H7 (cell line): ENCODE measurements around the gene DENND1A. TPM values are rescaled to one million over a fixed set of nuclear protein-coding genes. Genes with fewer than 3 reads are reported as not detected.

ENCODE experiments used
- DNase-seq: peaks from one replicate; pipeline ENCODE4 v3.0.0; 2012
- H3K27me3 ChIP-seq: 2 replicates; pipeline ENCODE4 v1.6.0; 2011; ENCODE audit warnings: mild to moderate bottlenecking, low read length; ENCODE audit not compliant: control insufficient read depth, insufficient read depth
- H3K36me3 ChIP-seq: replicated peaks from 2 replicates; pipeline ENCODE4 v1.5.1; 2011; ENCODE audit warnings: low read length; ENCODE audit not compliant: control insufficient read depth, insufficient read depth
- H3K4me3 ChIP-seq: 2 replicates; pipeline ENCODE4 v1.5.1; 2011; ENCODE audit warnings: low read depth, mild to moderate bottlenecking, control low read depth, low read length, moderate library complexity; ENCODE audit not compliant: insufficient read depth
- total RNA-seq: library from RNA; depleted of rRNA; stranded (reverse); fragments of >200 nt; shearing (Covaris generic); gene quantifications from 2 replicates; pipeline ENCODE4 v1.2.3, GENCODE V29; 2014

DENND1A gene
- total RNA-seq, 1 experiment from 2014 or later = 10.9 TPM

DNA sequence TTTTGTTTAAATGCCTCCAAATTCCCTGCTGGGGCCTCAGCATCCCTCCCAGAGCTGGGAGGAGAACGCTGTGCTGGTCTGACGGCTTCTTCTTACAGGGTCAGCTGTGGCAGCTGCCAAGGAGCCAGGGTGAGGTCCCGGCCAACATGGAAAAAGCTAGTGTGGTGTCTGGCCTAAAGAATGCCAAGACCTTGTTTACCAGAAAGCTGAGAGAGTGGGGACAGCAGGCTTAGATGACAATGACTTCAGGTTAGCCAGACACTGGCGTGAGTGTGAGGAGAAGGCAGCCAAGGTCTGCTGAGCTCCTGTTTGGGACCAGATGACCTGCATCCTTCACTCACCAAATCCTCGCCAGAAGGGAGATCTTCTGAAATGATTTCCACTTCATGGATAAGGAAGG, 461.4 kb downstream of the DENND1A start:
- no peaks in the 10 kb centered on the region for H3K27me3 ChIP-seq
- no peaks in the 10 kb centered on the region for H3K36me3 ChIP-seq
- H3K4me3 ChIP-seq = no peak overlapping the region
- no peak for DNase-seq

DNA sequence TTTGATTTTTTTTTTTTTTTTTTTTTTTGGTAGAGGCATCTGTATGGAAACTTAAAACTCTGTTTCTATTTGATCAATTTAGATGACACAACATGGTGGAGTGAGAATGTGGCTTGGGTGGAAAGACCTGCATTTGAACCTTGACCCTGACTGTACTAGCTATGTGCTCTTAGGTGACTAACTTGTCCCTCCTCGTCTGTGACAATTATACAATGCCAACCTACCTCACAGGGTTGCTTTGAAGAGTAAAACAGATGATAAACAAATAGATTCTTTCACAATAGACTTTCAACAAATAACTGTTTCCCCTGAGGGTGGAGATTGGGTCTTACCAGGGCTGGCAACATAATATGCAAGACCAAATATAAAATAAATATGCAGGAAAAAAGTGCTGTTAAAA, 464.6 kb downstream of the DENND1A start:
- no peak for DNase-seq
- H3K27me3 ChIP-seq = no peaks in the 10 kb centered on the region
- H3K36me3 ChIP-seq = no peaks in the 10 kb centered on the region
- H3K4me3 ChIP-seq = no peak overlapping the region

DNA sequence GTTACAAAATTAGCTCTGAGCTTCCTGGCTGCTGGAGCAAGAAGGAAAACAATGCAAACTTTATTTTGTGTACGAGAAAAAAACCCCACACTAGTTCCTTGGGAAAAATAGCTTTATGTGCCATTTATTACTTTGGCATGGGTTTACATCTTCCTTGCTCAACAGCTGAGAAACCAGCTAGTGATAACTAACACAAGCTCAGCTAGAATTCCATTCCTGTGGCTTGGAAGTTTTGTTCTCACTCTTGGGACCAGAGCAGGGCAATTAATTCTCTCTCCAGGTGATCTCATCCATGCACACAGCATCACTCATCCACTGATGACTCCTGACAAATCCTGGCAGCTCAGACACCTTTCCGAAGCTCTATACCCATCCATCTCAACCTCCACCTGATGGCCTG, 469.8 kb downstream of the DENND1A start:
- no peak for DNase-seq
- no peaks in the 10 kb centered on the region for H3K36me3 ChIP-seq
- H3K4me3 ChIP-seq = no peak overlapping the region
- no peaks in the 10 kb centered on the region for H3K27me3 ChIP-seq

DNA sequence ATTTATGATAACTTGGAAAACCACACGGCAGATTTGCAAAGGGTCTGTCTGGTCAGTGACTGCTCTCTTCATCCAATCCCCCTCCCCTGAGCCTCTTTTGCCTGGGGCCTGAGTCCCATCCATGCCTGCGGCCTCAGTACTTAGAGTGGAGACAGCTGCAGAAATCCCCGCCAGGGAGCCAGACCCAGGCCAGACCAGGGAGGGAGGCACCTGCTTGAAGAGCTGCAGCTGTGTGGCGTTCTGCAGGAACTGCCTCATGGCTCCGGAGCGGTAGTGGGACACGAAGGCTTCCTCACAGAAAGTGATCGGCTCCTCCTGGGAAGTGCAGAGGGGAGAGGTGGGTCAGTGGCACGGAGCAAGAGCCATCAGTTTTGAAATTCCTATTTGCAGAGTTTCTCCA, 472.3 kb downstream of the DENND1A start:
- H3K4me3 ChIP-seq = no peak overlapping the region
- H3K27me3 ChIP-seq = no peaks in the 10 kb centered on the region
- H3K36me3 ChIP-seq = no peaks in the 10 kb centered on the region
- DNase-seq = no peak

DNA sequence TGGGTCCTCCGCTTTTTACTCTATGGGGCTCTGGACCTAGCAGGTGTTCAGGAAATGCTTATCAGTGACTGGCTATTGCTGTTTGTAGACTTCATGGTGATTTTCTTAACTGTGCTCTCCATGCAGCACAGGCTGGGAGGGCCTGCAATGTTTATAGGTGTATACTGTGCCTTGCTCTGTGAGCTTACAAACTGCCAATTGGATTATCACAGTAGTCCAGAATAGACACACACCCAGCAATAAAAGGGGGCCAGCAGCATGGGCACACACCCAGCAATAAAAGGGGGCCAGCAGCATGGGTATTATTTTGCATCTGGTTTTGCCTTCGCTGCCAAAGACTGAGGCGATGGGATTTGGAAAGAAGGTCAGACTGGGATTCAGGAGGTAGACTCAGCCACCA, 473.9 kb downstream of the DENND1A start:
- H3K36me3 ChIP-seq = no peaks in the 10 kb centered on the region
- H3K4me3 ChIP-seq = no peak overlapping the region
- no peak for DNase-seq
- no peaks in the 10 kb centered on the region for H3K27me3 ChIP-seq

DNA sequence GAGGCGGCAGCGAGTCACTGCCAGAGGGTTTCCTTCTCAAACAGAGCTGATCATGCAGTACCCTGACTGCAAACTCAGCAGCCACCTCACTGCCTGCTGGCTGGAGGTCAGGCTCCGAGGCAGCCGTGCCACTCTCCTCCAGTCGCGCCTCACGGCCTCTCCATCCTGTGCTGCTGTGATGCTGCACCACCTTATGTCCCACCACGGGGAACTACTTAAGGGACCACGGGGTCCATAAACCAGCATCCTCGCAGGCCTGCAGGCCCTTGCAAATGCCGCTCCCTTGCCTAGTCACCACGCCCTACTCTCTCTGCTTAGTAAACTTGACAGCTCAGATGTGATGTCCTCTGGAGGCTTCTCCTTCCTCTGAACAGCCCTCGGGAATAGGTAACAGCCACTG, 474.7 kb downstream of the DENND1A start:
- H3K4me3 ChIP-seq = no peak overlapping the region
- no peaks in the 10 kb centered on the region for H3K27me3 ChIP-seq
- DNase-seq = no peak
- H3K36me3 ChIP-seq = no peaks in the 10 kb centered on the region

DNA sequence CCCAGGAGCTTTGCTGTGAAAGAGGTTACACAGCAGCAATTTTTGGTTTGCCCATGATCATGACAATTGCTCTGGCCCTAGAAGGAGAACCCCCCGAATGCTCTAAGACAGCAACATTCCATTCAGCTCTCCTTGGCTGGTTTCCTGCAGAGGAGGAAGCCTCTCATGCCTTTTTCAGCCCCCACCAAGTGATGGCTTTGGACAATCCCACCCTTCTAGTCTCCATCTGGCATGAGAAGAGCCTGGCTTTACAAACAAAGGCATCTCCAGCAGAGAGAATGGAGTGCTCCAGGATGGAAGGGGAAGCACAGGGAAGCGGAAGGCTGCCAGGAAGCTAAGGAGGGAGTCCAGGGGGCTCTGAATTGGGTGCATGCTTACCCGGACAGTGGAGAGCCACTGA, 475.6 kb downstream of the DENND1A start:
- no peak for DNase-seq
- Histone ChIP-seq H3K36me3 (no peaks in the 10 kb centered on the region), H3K27me3 (no peaks in the 10 kb centered on the region), H3K4me3 (no peak overlapping the region)

DNA sequence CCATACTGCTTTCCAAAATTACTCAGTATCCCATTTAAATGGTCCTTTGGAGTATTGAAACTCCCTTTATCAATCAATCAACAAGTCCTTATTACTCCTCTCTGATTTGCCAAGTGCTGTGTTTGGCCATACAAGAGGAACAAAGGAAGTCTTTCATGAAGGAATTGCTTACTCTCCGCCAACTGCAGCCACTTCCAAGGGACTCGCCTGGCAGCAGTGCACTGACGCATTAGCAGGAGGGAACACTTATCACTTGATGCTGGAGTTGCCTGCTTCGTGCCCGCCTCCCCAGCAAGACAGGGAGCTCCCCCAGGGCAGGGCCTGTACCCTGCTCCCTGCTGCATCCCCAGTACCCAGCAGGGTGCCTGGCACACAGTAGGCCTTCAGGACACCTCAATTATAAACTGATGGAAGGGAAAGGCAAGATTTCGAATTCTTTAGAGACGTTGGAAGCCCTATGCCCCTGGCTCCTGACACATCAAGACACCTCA, 476.1 kb downstream of the DENND1A start:
- Histone ChIP-seq H3K27me3 (no peaks in the 10 kb centered on the region), H3K36me3 (no peaks in the 10 kb centered on the region), H3K4me3 (no peak overlapping the region)
- DNase-seq = no peak

DNA sequence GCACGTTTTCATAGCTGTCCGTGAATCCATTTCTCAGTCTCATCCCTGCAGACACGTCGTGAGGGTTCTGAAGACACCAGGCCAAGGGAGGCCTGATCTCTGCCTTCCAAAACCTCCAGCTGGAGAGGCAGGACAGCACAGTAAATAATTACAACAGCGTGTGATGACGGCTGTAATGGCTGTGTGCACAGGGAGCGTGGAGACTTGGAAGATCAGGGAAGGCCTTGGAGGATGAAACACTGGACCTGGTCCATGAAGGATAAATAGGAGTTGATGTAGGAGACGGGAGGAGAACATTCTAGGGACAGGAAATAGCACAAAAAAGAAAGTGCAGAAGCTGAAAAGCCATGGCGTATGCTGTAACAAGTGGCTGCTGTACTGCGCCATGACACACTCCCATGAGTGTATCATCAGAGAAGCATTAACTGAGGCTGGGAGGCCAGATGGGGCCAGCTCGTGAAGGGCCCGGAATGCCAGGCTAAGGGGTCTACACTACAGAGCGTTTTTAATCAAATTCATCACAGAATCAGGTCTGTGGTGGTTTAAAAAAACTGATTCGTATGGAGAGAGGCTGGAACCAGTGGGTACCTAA, 476.8 kb downstream of the DENND1A start:
- no peak for DNase-seq
- Histone ChIP-seq H3K4me3 (no peak overlapping the region), H3K36me3 (no peaks in the 10 kb centered on the region), H3K27me3 (no peaks in the 10 kb centered on the region)

DNA sequence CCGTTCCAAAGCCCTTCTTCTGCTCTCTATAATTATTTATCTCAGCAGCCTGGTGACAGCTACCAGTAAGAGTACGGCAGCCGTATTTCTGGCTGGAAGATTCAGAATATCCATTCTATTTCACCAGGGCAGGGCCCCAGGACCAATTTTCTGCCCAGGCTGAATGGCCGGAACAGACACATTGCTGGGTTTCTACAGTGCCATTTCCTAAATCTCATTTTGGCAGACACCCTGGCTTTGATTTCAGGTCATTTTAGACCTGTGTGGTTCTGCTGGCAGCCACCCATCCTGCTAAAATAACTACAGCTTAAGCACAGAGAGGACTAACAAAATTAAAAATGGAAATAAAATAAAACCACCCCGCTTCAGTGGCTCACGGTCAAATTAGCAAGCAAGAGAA, 478.9 kb downstream of the DENND1A start:
- H3K36me3 ChIP-seq = no peaks in the 10 kb centered on the region
- no peaks in the 10 kb centered on the region for H3K27me3 ChIP-seq
- no peak for DNase-seq
- H3K4me3 ChIP-seq = no peak overlapping the region

DNA sequence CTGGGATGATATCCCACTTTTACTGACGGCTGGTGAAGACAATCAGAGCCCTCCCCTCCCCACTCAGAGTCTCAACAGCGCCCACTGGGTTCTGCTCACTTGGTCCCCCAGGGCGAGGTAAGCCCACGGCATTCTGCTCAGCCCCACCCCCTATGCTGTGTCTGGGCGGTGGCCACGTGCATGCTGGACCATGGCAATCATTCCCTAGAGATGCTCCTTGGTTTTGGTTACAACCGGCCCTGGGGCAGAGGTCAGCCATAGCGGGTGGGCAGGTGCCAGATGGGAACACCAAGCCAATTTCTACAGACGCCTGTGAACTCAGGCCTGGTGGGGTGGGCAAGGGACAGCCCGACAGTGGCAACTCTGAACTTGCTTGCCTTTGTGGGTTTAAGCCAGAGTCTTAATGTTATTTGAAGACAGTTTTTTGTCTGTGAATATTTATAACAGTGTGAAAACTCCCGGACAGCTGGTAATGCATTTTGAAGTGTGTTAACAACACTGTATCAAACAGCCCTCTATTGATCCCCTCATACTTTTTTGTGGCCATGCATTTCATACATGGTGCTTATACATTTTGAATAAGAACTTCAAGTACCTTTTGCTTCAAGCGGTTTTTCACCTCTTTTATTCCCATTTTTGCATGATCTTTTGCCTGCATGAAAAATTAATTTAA, 479.7 kb downstream of the DENND1A start:
- no peaks in the 10 kb centered on the region for H3K27me3 ChIP-seq
- no peak for DNase-seq
- H3K36me3 ChIP-seq = no peaks in the 10 kb centered on the region
- H3K4me3 ChIP-seq = no peak overlapping the region

DNA sequence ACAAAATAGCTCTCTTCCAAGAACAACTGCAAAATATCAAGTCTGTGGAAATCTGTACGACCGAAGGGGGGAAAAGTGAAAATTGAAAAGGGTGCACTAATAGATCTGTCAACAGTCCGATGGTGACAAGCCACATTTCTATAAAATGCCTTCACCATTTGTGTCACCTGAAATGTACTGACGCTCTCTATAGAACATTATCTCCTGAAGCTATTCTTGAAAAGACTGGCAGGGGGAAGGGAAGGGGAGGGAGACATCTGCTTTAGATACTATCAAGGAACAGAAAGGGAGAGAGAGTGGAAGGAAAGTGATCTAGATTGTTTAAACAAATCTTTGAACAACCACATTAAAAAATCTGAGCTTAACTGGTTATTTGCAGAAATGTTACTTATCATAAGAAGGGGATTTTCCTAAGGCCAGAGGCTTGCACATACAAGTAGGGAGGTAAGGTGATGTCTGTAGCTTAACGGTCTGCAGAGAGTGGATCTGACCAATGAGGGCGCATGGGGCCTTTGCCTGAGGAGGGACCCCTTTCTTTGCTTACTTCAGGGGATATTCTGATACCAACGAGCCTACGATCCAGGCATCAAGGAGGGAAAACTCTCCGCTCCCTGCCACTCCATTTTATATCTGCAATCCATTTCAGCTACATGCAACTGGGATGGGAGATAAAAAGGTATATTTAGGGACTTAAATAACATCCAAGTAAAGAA, 481.8 kb downstream of the DENND1A start:
- Histone ChIP-seq H3K36me3 (no peaks in the 10 kb centered on the region), H3K27me3 (no peaks in the 10 kb centered on the region), H3K4me3 (no peak overlapping the region)
- peak; percentile 70 for DNase-seq

DNA sequence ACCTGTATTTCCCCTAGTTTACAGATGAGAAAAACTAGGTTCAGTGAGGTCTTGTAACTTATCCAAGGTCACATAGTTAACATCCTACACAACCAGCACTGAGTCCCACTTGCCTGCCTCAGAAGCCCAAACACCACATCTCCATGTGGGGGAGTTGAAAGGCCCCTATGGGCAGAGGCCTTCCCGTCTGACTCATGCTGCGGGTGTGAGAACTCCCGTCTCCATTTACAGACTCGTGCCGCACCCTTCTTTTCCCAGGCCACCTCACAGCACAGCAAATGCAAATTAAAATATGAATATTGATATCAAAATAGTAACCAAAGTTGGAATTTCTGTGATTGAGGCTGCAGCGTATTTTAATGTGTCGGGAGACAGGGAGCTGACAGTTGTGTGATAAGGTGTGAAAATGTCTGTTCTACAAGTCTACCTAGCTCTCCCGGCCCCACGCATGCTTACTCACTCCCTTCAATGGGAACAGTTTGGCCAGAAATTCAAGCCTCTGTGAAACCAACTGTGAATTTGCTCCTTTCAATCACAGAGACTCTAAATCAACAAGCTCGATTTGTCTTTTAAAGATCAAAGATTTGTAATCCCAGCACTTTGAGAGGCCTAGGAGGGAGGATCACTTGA, 483.8 kb downstream of the DENND1A start:
- no peaks in the 10 kb centered on the region for H3K36me3 ChIP-seq
- no peak overlapping the region for H3K4me3 ChIP-seq
- no peaks in the 10 kb centered on the region for H3K27me3 ChIP-seq
- no peak for DNase-seq

DNA sequence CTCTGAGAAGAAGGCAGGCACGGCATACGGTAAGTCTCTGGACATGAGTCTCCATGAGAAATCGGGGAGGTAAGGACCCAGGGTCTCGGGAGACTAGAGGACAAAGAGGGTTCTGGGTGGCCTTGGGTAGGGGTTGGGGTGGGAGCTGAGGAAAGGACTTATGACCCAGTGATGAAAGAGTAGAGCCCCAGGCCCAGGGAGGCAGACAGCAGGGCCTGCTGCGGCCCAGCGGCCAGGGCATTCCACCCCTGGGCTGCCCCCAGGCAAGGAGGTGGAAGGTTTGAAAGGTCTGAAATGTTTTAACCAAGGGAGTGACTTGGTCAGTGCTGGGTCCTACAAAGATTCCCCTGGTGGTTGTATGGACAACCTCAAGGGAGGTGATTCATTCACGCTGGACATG, 484.8 kb downstream of the DENND1A start:
- Histone ChIP-seq H3K4me3 (no peak overlapping the region), H3K27me3 (no peaks in the 10 kb centered on the region), H3K36me3 (no peaks in the 10 kb centered on the region)
- DNase-seq = no peak

DNA sequence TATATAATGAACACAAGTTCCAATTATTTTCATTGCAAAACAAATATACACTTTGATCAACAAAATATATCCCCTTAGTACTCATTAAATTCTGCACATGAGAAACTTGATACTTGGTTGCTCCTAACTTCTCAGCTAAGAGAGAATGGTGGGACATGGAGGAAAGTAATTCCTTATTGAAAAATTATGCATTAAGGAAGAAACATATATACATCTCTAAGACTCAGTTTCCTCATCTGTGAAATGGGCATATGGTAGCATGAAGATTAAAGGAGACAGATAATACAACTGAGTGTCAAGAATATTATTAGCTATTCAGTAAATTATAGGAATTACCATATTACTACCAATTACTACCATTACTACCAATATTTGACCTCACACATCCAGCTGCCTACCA, 488.2 kb downstream of the DENND1A start:
- Histone ChIP-seq H3K4me3 (no peak overlapping the region), H3K27me3 (no peaks in the 10 kb centered on the region), H3K36me3 (no peaks in the 10 kb centered on the region)
- DNase-seq = no peak
